22Rv1 (cell line): ENCODE data around the gene SNX22.

Experiments used
- H3K27ac ChIP-seq: fragments of 450-650 bp; 2 replicates; pipeline ENCODE4 v1.5.1; 2017
- ZFX ChIP-seq: fragments of 450-650 bp; IDR thresholded peaks from 2 replicates; pipeline ENCODE4 v1.6.1; 2017; ENCODE audit warnings: antibody characterized with exemption, borderline replicate concordance
- TF ChIP-seq, protein P1 (sequence below): fragments of 450-650 bp; IDR thresholded peaks from 2 replicates; pipeline ENCODE4 v1.5.1; 2017; ENCODE audit warnings: mild to moderate bottlenecking

SNX22 gene

DNA sequence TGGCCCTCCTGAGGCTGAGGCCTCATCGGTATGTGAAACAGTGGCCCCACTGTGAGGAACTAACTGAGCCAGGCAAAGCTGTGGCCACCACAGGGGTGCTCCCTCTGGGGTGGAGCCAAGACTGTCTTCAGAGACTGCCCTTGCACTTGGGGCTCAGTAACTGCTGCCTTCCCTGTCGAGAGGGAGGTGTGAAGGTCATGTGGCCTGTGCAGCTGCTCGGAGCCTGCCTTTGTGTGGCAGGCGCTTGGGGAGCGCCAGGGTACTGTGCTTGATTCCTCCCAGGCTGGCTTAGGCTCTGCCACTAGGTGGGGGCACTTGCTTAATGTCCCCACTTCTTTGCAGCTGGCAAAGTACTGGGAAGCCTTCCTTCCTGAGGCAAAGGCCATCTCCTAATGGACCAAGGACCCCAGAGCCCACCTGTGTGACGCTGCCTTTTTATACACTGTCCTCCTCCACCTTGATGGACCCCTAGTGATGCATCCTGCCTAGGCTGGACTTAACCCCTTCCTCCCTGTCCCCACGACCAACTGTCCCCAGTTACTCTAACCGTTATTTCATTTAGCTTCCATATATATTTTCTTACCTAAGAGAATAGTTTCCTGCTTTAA is 14.2 kb upstream of the SNX22 start:
- no peak overlapping the region for H3K27ac ChIP-seq
- TF ChIP-seq, protein P1, sequence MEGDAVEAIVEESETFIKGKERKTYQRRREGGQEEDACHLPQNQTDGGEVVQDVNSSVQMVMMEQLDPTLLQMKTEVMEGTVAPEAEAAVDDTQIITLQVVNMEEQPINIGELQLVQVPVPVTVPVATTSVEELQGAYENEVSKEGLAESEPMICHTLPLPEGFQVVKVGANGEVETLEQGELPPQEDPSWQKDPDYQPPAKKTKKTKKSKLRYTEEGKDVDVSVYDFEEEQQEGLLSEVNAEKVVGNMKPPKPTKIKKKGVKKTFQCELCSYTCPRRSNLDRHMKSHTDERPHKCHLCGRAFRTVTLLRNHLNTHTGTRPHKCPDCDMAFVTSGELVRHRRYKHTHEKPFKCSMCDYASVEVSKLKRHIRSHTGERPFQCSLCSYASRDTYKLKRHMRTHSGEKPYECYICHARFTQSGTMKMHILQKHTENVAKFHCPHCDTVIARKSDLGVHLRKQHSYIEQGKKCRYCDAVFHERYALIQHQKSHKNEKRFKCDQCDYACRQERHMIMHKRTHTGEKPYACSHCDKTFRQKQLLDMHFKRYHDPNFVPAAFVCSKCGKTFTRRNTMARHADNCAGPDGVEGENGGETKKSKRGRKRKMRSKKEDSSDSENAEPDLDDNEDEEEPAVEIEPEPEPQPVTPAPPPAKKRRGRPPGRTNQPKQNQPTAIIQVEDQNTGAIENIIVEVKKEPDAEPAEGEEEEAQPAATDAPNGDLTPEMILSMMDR = no peak
- TF ChIP-seq ZFX = no peak

DNA sequence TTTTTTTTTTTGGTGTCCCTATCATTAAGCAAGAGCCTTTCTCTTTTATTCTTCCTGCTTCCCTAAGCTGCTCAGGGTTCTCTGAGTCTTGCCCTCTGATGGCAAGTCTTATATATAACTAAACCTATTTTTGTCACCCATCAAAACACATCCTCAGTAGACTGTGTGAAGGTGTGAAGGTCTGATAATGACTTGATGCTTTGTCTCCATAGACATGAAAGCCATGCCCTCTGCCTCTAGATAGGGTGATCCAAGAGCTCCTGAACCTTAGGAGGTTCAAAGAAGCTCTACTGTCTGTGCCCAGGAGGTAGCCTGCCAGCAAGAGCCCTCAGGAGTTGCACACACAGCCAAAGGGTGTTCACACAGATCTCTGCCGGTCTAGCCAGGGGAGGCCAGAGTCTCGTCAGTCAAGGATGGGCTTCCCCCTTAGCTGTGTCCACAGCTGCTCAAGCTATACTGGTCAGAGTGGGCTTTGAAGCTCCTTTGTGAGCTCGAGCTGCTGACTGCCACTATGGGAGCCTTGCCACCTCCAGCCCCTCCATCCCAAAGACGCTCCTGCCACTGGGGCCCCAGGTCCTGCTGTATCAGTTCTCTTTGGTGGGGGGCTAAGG is 13.1 kb upstream of the SNX22 start:
- H3K27ac ChIP-seq = no peak overlapping the region
- TF ChIP-seq, protein P1 = no peak
- no peak for TF ChIP-seq ZFX

DNA sequence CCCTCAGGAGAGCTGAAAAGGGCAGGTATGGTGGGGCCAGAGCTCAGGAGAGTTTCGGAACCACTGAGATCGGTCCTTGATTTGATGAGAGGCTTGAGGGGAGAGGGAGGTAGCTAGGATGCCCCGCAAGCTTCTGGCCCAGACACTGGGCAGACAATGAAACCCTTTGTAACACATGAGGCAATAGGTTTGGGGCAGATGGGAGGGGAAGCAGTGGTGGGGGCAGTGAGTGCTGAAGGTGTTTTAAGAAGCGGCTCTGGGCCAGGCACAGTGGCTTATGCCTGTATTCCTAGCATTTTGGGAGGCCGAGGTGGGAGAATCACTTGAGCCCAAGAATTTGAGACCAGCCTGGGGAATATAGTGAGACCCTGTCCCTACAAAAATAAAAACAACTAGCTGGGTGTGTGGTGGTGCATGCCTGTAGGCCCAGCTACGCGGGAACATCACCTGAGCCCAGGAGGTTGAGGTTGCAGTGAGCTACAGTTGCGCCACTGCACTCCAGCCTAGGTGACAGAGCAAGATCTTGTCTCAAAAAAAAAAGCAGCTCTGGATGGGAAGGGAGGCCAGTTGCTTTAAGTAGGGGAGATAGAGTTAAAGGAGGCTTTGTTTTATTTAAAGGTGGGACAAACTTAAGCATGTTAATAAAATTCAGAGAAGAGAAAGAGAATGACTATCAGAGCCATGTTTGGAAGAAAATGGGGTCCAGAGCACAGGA is 9.6 kb upstream of the SNX22 start:
- H3K27ac ChIP-seq = no peak overlapping the region
- TF ChIP-seq ZFX = no peak
- TF ChIP-seq, protein P1 = no peak

DNA sequence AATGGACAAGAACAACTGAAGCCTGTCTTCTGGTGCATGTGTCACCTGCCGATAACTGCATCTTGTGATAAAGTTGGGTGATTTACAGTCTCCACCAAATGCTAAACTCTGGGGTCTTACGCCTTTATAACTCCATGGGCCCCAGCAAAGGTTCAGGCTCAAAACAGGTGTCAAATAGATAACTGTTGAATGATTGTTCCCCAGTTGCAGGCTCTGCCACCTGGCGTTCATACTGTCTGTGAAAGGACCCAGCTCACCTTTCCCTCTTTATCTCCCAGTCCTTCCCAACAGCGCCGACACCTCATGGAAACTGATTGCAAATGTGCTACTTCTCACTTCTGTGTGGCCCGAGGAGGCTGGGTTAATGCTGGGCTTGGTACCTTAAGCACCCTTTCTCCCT is 8.3 kb upstream of the SNX22 start:
- no peak overlapping the region for H3K27ac ChIP-seq
- TF ChIP-seq, protein P1 = no peak
- TF ChIP-seq ZFX = no peak

DNA sequence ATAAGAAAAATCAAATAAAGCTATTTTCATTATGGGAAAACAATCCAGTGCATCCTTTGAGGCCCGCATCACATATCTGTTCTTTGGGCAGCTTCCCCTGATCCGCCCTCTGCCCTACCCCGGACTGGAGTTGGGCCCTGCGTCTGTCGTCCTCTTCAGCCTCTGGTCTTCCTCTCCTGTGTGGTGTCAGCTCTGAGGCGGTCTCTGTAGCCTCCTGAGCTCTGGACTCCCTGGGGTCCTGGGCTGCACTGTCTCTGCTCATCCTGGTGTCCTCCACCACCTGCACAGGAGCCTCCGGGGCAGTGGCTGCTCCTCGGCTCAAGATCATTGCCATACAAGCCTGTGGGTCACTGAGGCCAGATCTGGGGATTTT is 7.4 kb upstream of the SNX22 start:
- H3K27ac ChIP-seq = no peak overlapping the region
- no peak for TF ChIP-seq ZFX
- TF ChIP-seq, protein P1 = no peak

DNA sequence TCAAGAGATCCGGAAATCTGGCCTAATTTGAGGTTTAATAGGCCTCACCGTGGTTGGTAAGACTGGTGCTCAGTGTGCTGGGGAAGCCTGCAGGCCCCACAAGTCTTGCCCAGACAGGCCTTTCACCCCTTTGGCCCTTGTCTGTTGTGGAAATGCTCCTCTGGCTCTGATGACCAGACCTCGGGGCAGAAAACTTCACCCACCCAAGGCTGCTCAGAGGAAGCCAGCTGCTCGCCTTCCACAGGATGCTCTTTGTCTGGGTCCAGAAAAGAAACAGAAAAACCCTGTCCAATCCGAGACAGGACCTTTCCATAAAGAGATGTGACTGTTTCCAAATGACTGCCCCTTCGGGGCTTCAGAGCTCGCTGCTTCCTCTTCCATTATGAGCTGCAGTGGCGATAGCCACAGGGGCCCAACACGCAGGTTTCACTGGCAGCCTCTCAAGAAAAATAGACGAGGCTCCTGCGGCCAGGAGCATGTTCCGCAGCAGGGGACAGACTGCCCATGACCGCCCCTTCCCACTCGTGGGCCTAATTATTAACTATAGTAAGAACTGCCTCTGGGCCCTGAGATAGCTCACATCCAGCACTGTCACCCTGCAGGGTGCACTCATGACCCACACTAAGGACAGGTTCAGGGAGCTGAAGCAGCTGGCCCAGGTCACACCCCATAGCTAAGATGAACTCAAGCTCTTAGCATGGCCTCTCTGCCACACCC is 6.8 kb upstream of the SNX22 start:
- no peak overlapping the region for H3K27ac ChIP-seq
- no peak for TF ChIP-seq ZFX
- TF ChIP-seq, protein P1 = no peak
